Progenitor cell of endocrine pancreas (in vitro differentiated cells): ENCODE data around the gene THBS1. TPM values are rescaled to one million over a fixed set of nuclear protein-coding genes. Genes with fewer than 3 reads are reported as not detected.

ENCODE experiments used
- DNase-seq: peaks from one replicate; pipeline ENCODE4 v3.0.0; 2021; ENCODE audit warnings: low spot score; ENCODE audit not compliant: unreplicated experiment
- H3K27ac Mint-ChIP-seq: 2 replicates; pipeline ENCODE4 v1.8.0; 2021; ENCODE audit warnings: mild to moderate bottlenecking, moderate library complexity, mixed read lengths
- H3K27me3 Mint-ChIP-seq: 2 replicates; pipeline ENCODE4 v1.8.0; 2021; ENCODE audit warnings: mixed read lengths
- H3K36me3 Mint-ChIP-seq: 2 replicates; pipeline ENCODE4 v1.8.0; 2022; ENCODE audit warnings: mixed read lengths; ENCODE audit not compliant: insufficient read depth
- H3K4me1 Mint-ChIP-seq: 2 replicates; pipeline ENCODE4 v1.8.0; 2021; ENCODE audit warnings: low read depth, mixed read lengths
- H3K4me3 Mint-ChIP-seq: 2 replicates; pipeline ENCODE4 v1.8.0; 2021; ENCODE audit warnings: low read depth, mild to moderate bottlenecking, moderate library complexity, mixed read lengths
- H3K9me3 Mint-ChIP-seq: 2 replicates; pipeline ENCODE4 v1.8.0; 2021; ENCODE audit warnings: low read depth, mixed read lengths
- CTCF ChIP-seq: fragments of 200-600 bp; sonication (generic); IDR thresholded peaks from one replicate; pipeline ENCODE4 v1.5.0; 2021; ENCODE audit warnings: antibody characterized with exemption, mild to moderate bottlenecking; ENCODE audit not compliant: unreplicated experiment
- total RNA-seq: library from RNA; stranded (reverse); gene quantifications from 2 replicates; pipeline ENCODE4 v1.2.1, GENCODE V29; 2021

The THBS1 gene
- total RNA-seq, 1 donor from 2014 or later: 22.9 TPM

- Mint-ChIP-seq H3K4me3 (no peak overlapping the region), H3K27me3 (no peaks in the 10 kb centered on the region), H3K27ac (no peak overlapping the region), H3K4me1 (no peaks in the 10 kb centered on the region), H3K9me3 (no peaks in the 10 kb centered on the region), H3K36me3 (no peaks in the 10 kb centered on the region)
- no peak for TF ChIP-seq CTCF
- DNase-seq: no peak
Observed at GRCh38 chr15:39555885-39556284, 25.0 kb upstream of the THBS1 start.

GRCh38 chr15:39556461-39556860, 24.4 kb upstream of the THBS1 start:
- Mint-ChIP-seq H3K9me3 (no peaks in the 10 kb centered on the region), H3K27me3 (no peaks in the 10 kb centered on the region), H3K36me3 (no peaks in the 10 kb centered on the region), H3K27ac (no peak overlapping the region), H3K4me1 (no peaks in the 10 kb centered on the region), H3K4me3 (no peak overlapping the region)
- TF ChIP-seq CTCF: no peak
- DNase-seq: no peak

- Mint-ChIP-seq H3K36me3 (no peaks in the 10 kb centered on the region), H3K4me1 (no peaks in the 10 kb centered on the region), H3K4me3 (no peak overlapping the region), H3K9me3 (no peaks in the 10 kb centered on the region), H3K27ac (no peak overlapping the region), H3K27me3 (no peaks in the 10 kb centered on the region)
- TF ChIP-seq CTCF: no peak
- DNase-seq: no peak
Observed at GRCh38 chr15:39558421-39558820, 22.5 kb upstream of the THBS1 start.

- H3K9me3 Mint-ChIP-seq: no peaks in the 10 kb centered on the region
- H3K4me1 Mint-ChIP-seq: no peaks in the 10 kb centered on the region
- no peak for TF ChIP-seq CTCF
- H3K4me3 Mint-ChIP-seq: no peak overlapping the region
- H3K27me3 Mint-ChIP-seq: no peaks in the 10 kb centered on the region
- H3K36me3 Mint-ChIP-seq: no peaks in the 10 kb centered on the region
- no peak for DNase-seq
- H3K27ac Mint-ChIP-seq: no peak overlapping the region
Observed at GRCh38 chr15:39564972-39565665, 15.8 kb upstream of the THBS1 start.

GRCh38 chr15:39565851-39566250, 15.0 kb upstream of the THBS1 start:
- DNase-seq: no peak
- Mint-ChIP-seq H3K36me3 (no peaks in the 10 kb centered on the region), H3K27ac (no peak overlapping the region), H3K4me3 (no peak overlapping the region), H3K27me3 (no peaks in the 10 kb centered on the region), H3K4me1 (no peaks in the 10 kb centered on the region), H3K9me3 (no peaks in the 10 kb centered on the region)
- no peak for TF ChIP-seq CTCF
